Measurements from ENCODE around the gene ELOB. TPM values are rescaled to one million over a fixed set of nuclear protein-coding genes. Genes with fewer than 3 reads are reported as not detected.

Gene ELOB
- total RNA-seq, 1 donor from 2014 or later, result 1,184 TPM

Other genes with a start within 250 kb of the ELOB start
- gene CEMP1, start 245.9 kb downstream of the ELOB start, total RNA-seq, result not detected
- gene PDPK1, start 239.3 kb downstream of the ELOB start, total RNA-seq, result 23.2 TPM
- gene KCTD5, start 94.8 kb downstream of the ELOB start, total RNA-seq, result 10.5 TPM
- gene PRSS27, start 57.1 kb downstream of the ELOB start, total RNA-seq, result not detected
- 359 TPM for gene SRRM2, start 24.6 kb downstream of the ELOB start, total RNA-seq
- gene PRSS33, start 10.3 kb upstream of the ELOB start, total RNA-seq, result 15.4 TPM
- gene PRSS41, start 21.2 kb upstream of the ELOB start, total RNA-seq, result not detected
- gene PRSS21, start 40.0 kb upstream of the ELOB start, total RNA-seq, result not detected
- not detected for gene ZG16B, start 53.0 kb upstream of the ELOB start, total RNA-seq
- not detected for gene PRSS22, start 80.9 kb upstream of the ELOB start, total RNA-seq
- gene FLYWCH2, start 105.9 kb upstream of the ELOB start, total RNA-seq, result 109 TPM
- gene FLYWCH1, start 134.7 kb upstream of the ELOB start, total RNA-seq, result 74.3 TPM
- gene KREMEN2, start 187.0 kb upstream of the ELOB start, total RNA-seq, result not detected
- gene PAQR4, start 192.1 kb upstream of the ELOB start, total RNA-seq, result 9.2 TPM
- gene PKMYT1, start 203.2 kb upstream of the ELOB start, total RNA-seq, result not detected
- gene CLDN9, start 235.6 kb upstream of the ELOB start, total RNA-seq, result not detected
- not detected for gene CLDN6, start 240.9 kb upstream of the ELOB start, total RNA-seq
- gene TNFRSF12A, start 243.1 kb upstream of the ELOB start, total RNA-seq, result 914 TPM
- 50.8 TPM for gene HCFC1R1, start 246.7 kb upstream of the ELOB start, total RNA-seq
- gene THOC6, start 246.8 kb upstream of the ELOB start, total RNA-seq, result 32.6 TPM